Measurements from ENCODE around the gene C17orf107.

C17orf107 gene

GRCh38 chr17:4902540-4902939 is 3.2 kb downstream of the C17orf107 start:
- TF ChIP-seq GATA3 (IDR thresholded peaks at IDR 0.05; ENCODE audit: low read depth, low read length) (no peak), GATA2 (IDR thresholded peaks at IDR 0.05; ENCODE audit: low read depth, low read length) (no peak)

DNA sequence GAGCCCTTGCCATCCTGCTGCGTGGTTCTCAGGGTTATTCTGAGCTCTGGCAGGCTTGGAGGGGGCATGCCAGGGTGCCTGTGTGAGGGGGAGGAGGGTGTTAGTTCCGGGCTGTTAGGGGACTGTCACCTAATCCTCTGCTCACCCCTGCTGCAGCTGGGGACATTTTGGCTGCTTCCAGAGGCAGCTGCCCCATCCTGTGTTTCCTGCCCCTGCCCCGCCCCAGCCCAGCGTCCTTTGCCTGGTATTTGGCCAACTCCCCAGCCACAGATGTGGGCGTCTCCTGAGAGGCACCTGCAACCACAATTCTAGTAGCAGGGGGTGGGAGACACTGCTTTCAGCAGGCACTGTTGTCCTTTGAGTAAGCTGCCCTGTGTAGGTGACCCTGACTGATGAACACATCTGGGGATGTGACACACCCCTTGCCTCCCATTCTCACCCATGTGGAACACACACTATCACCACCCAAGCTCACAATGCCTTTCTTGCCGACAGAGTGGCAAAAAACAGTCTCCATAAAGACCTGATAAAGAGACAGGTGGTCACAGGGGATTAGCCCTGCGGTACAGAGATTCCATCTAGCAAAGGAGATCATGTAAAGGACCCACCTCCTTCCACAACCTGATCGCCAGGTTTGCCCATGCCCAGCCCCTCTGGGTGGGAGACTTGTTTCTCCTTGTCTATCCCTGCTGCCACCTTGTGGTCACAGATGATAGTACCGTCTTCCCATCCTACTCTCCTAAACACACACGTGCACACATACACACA is 3.9 kb downstream of the C17orf107 start, which contains the start of gene CHRNE:
TSS of gene CHRNE (minus strand) at position 48 of the 768 bp plus-strand sequence. CDS start at position 13, 35 bp downstream.
- TF ChIP-seq GATA3 (IDR thresholded peaks at IDR 0.05; ENCODE audit: low read depth, low read length) (no peak), GATA2 (IDR thresholded peaks at IDR 0.05; ENCODE audit: low read depth, low read length) (no peak)

- TF ChIP-seq GATA3 (IDR thresholded peaks at IDR 0.05; ENCODE audit: low read depth, low read length) (no peak), GATA2 (IDR thresholded peaks at IDR 0.05; ENCODE audit: low read depth, low read length) (no peak)
Observed at GRCh38 chr17:4908301-4908700, 9.0 kb downstream of the C17orf107 start.

DNA sequence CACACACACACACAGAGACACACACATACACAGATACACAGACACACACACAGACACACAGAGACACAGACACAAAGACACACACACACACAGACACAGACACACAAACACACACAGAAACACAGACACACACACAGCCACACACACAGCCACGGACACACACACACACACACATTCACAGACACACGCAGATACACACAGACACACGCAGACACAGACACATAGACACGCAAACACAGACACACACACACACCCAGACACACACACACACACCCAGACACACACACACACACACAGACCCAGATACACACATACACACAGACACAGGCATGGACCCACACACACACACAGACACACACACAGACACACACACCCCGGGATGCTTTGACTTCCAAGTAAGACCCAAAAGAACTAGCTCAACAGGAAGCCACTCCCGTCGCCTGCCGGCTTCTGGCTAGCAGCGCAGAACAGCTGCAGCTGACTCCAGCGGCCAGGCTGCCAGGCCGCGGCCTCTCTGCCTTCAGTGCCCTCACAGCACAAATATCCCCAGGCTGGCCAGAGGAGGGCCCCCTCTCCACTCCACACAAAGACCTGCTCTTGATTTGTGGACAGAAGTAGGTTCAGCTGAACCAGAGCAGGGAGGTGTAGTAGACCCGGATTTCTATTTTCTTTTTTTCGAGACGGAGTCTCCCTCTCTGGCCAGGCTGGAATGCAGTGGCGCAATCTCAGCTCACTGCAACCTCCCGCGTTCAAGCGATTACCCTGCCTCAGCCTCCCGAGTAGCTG is 9.6 kb downstream of the C17orf107 start:
- TF ChIP-seq GATA2 (IDR thresholded peaks at IDR 0.05; ENCODE audit: low read depth, low read length) (no peak), GATA3 (IDR thresholded peaks at IDR 0.05; ENCODE audit: low read depth, low read length) (no peak)

GRCh38 chr17:4913994-4914393 is 14.7 kb downstream of the C17orf107 start:
- TF ChIP-seq GATA2 (IDR thresholded peaks at IDR 0.05; ENCODE audit: low read depth, low read length) (no peak), GATA3 (IDR thresholded peaks at IDR 0.05; ENCODE audit: low read depth, low read length) (no peak)

DNA sequence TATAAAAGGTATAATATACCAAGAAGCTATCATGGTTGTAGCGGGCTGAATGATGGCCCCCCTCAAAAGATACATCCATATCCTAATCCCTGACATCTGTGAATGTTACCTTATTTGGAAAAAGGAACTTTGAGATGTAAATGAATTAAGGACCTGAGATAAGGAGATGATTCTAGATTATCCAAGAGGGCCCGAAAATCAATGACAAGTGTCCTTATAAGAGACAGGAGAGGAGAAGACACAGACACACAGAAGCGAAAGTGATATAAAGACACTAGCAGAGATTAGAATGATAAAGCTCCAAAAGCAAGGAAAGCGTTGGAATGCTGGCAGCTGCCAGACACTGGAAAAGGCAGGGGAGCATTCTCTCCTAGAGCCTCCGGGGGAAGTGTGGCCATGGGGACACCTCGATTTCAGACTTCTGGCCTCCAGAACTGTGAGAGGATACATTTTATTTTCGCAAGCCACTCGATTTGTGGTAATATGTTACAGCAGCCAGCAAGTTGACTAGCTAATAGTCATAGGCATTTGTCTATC is 20.2 kb downstream of the C17orf107 start:
- peak; percentile 78 for TF ChIP-seq GATA2 (IDR thresholded peaks at IDR 0.05; ENCODE audit: low read depth, low read length)
- TF ChIP-seq GATA3 (IDR thresholded peaks at IDR 0.05; ENCODE audit: low read depth, low read length): no peak

DNA sequence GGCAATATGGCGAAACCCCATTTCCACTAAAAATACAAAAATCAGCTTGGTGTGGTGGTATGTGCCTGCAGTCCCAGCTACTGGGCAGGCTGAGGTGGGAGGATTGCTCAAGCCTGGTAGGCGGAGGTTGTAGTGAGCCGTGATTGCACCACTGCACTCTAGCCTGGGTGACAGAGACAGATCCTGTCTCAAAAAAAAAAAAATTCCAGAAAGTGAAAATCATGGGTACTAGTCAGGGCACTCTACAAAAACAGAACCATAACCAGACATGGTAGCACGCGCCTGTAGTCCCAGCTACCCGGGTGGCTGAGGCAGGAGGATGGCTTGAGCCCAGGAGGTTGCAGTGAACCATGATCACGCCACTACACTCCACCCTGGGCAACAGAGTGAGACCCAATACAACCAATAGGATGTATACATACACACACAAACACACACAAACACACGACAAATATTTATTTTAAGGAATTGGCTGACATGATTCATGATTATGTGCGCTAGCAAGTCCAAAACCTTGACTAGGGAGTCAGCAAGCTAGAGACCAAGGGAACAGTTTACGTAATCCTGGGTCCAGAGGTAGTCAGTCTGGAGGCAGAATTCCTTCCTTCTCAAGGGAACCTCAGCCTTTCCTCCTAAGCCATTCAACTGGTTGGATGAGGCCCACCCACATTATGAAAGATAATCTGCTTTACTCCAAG is 21.2 kb downstream of the C17orf107 start:
- no peak for TF ChIP-seq GATA2 (IDR thresholded peaks at IDR 0.05; ENCODE audit: low read depth, low read length)
- TF ChIP-seq GATA3 (IDR thresholded peaks at IDR 0.05; ENCODE audit: low read depth, low read length): no peak

DNA sequence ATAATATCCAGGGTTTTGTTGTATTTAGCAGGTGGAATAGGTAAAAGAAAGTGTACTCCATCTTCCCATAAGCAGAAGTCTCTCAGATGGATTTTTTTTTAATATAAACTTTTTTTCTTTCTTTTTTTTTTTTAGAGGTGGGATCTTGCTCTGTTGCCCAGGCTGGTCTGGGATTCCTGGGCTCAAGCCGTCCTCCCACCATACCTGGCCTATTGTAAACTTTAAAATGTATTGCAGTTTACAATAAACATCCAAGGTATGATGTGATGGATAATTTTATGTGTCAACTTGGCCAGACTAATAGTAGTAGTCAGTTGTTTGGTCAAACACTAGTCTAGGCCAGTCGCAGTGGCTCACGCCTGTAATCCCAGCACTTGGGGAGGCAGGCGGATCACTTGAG is 22.0 kb downstream of the C17orf107 start:
- TF ChIP-seq GATA3 (IDR thresholded peaks at IDR 0.05; ENCODE audit: low read depth, low read length): no peak
- TF ChIP-seq GATA2 (IDR thresholded peaks at IDR 0.05; ENCODE audit: low read depth, low read length): no peak

DNA sequence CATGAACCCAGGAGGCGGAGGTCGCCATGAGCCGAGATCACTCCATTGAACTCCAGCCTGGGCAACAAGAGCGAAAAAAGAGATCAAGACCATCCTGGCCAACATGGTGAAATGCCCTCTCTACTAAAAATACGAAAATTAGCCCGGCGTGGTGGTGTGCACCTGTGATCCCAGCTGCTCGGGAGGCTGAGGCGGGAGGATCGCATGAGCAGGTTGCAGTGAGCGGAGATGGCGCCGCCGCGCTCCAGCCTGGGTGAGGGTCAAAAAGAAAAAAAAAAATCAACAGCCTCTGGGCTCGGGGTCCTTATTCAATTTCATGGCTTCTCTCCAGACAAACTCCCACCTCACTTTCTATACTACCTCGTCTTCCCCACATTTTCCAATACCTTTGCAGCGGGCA is 29.5 kb downstream of the C17orf107 start:
- TF ChIP-seq GATA2 (IDR thresholded peaks at IDR 0.05; ENCODE audit: low read depth, low read length) (no peak), GATA3 (IDR thresholded peaks at IDR 0.05; ENCODE audit: low read depth, low read length) (no peak)

GRCh38 chr17:4931963-4932362 is 32.6 kb downstream of the C17orf107 start, which contains the start of gene GP1BA:
Gene GP1BA, plus strand, starts transcription at chr17:4932277. Its CDS starts 328 bp downstream, at chr17:4932605.
- TF ChIP-seq GATA3 (IDR thresholded peaks at IDR 0.05; ENCODE audit: low read depth, low read length): no peak
- no peak for TF ChIP-seq GATA2 (IDR thresholded peaks at IDR 0.05; ENCODE audit: low read depth, low read length)

- TF ChIP-seq GATA3 (IDR thresholded peaks at IDR 0.05; ENCODE audit: low read depth, low read length) (no peak), GATA2 (IDR thresholded peaks at IDR 0.05; ENCODE audit: low read depth, low read length) (no peak)
Observed at GRCh38 chr17:4932756-4933155, 33.4 kb downstream of the C17orf107 start.

DNA sequence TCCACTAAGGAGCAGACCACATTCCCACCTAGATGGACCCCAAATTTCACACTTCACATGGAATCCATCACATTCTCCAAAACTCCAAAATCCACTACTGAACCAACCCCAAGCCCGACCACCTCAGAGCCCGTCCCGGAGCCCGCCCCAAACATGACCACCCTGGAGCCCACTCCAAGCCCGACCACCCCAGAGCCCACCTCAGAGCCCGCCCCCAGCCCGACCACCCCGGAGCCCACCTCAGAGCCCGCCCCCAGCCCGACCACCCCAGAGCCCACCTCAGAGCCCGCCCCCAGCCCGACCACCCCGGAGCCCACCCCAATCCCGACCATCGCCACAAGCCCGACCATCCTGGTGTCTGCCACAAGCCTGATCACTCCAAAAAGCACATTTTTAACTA is 34.3 kb downstream of the C17orf107 start:
- TF ChIP-seq GATA3 (IDR thresholded peaks at IDR 0.05; ENCODE audit: low read depth, low read length) (no peak), GATA2 (IDR thresholded peaks at IDR 0.05; ENCODE audit: low read depth, low read length) (no peak)

DNA sequence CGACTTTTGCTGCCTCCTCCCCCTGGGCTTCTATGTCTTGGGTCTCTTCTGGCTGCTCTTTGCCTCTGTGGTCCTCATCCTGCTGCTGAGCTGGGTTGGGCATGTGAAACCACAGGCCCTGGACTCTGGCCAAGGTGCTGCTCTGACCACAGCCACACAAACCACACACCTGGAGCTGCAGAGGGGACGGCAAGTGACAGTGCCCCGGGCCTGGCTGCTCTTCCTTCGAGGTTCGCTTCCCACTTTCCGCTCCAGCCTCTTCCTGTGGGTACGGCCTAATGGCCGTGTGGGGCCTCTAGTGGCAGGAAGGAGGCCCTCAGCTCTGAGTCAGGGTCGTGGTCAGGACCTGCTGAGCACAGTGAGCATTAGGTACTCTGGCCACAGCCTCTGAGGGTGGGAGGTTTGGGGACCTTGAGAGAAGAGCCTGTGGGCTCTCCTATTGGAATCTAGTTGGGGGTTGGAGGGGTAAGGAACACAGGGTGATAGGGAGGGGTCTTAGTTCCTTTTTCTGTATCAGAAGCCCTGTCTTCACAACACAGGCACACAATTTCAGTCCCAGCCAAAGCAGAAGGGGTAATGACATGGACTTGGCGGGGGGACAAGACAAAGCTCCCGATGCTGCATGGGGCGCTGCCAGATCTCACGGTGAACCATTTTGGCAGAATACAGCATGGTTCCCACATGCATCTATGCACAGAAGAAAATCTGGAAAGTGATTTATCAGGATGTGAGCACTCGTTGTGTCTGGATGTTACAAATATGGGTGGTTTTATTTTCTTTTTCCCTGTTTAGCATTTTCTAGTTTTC is 35.0 kb downstream of the C17orf107 start:
- TF ChIP-seq GATA2 (IDR thresholded peaks at IDR 0.05; ENCODE audit: low read depth, low read length): no peak
- no peak for TF ChIP-seq GATA3 (IDR thresholded peaks at IDR 0.05; ENCODE audit: low read depth, low read length)
